Measurements from ENCODE around the gene KRT222.

Gene KRT222

GRCh38 chr17:40607641-40608040 is 57.3 kb downstream of the KRT222 start:
- DNase-seq (ENCODE audit: low read depth, low spot score): no peak
- no peak overlapping the region for H3K4me3 ChIP-seq (ENCODE audit: low read depth, low read length)
- in situ Hi-C loops (cut with HindIII; ENCODE audit: low sequenced_read_pairs): no loop called here
- no peak for TF ChIP-seq CTCF (IDR thresholded peaks at IDR 0.05; ENCODE audit: low read depth, low read length)

DNA sequence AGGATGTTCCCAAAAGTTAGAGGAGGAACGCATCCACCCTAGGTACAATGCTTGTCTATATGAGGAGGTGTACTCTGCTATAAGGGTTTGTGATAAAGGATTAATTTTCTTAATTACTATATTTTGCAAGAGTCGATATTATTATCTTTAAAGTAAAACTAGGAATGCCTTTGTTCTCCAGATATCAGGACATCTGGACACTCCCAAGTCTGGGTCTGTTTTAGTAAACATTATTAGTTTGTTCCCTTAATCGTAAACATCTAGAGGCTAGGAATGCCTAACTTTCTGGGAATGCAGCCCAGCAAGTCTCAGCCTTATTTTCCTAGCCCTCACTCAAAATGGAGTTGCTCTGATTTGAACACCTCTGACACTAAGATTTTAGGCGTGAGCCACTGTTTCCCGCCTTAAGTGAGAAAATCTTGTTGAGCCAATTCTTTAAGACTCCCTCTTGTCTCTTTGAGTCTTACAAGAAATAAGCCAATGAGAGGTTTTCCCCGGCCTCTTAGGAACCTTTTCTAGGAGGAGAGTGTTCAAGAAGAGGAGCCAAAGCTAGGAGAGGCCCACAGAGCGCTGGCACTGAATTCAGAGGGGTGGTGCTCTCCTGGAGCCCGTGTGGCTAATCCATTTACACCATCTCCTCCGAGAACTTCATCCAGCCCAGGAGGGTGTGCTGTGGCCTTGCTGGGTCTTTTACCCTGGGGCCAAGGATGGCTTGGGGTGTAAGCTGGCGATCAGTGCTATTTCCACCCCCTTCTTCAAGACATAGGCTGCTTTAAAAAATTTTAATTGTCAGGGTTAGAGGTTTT is 58.2 kb downstream of the KRT222 start:
- no peak overlapping the region for H3K4me3 ChIP-seq (ENCODE audit: low read depth, low read length)
- in situ Hi-C loops (cut with HindIII; ENCODE audit: low sequenced_read_pairs): no loop called here
- no peak for TF ChIP-seq CTCF (IDR thresholded peaks at IDR 0.05; ENCODE audit: low read depth, low read length)
- no peak for DNase-seq (ENCODE audit: low read depth, low spot score)

DNA sequence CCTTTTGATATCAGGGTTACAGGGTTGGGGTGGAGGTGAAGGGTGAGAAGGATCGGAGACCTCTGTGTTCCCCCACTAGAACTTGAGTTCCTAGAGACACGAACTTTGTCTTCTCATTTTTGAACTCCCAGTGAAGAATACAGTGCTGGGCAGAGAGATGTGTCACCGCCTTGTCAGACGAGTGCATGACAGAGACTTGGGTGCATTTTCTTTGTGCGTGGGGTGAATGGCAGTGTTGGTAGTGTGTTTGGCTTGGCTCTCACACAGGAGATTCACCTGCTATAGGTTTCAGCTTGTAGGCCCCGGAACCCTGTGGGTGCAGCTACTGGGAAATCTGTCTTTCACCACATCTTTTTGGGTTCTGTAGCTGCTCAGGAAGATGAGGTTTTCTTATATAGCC is 59.7 kb downstream of the KRT222 start:
- no peak for DNase-seq (ENCODE audit: low read depth, low spot score)
- no peak overlapping the region for H3K4me3 ChIP-seq (ENCODE audit: low read depth, low read length)
- no peak for TF ChIP-seq CTCF (IDR thresholded peaks at IDR 0.05; ENCODE audit: low read depth, low read length)

More for the DNA sequence above, 59.7 kb downstream of the KRT222 start:
- in situ Hi-C loops (cut with HindIII; ENCODE audit: low sequenced_read_pairs): no loop called here

All from astrocyte of the spinal cord (primary cell).